Stimulated activated naive CD8-positive, alpha-beta T cell treated with anti-CD3 and anti-CD28 coated beads, Interleukin-15, amount 100 ng/mL, for 72 hours (primary cell): ENCODE results near the gene CIDEB.
A peak's percentile ranks its signal among the peaks of the same experiment; 100 is the strongest.

Source experiments
- ATAC-seq: fragments of 150-1000 bp; cut with Tn5 transposase; 2 replicates; pipeline ENCODE4 v1.10.0; 2021; ENCODE audit warnings: mild to moderate bottlenecking, moderate library complexity
- DNase-seq, 2 donors: peaks; one replicate each; pipeline ENCODE4 v3.0.0; 2021 to 2022
- H3K27ac Mint-ChIP-seq, 2 donors: one replicate each; pipeline ENCODE4 v1.8.0; 2022; ENCODE audit warnings: mild to moderate bottlenecking in 2 of 2, mixed read lengths in 2 of 2, moderate library complexity in 2 of 2
- H3K27me3 Mint-ChIP-seq: one replicate; pipeline ENCODE4 v1.8.0; 2022; ENCODE audit warnings: mixed read lengths
- H3K4me1 Mint-ChIP-seq: one replicate; pipeline ENCODE4 v1.8.0; 2022; ENCODE audit warnings: mild to moderate bottlenecking, mixed read lengths
- H3K4me3 Mint-ChIP-seq, 2 donors: one replicate each; pipeline ENCODE4 v1.8.0; 2022; ENCODE audit warnings: mild to moderate bottlenecking in 2 of 2, mixed read lengths in 2 of 2, moderate library complexity in 1 of 2
- H3K9me3 Mint-ChIP-seq, 2 donors: one replicate each; pipeline ENCODE4 v1.8.0; 2022; ENCODE audit warnings: mixed read lengths in 2 of 2

CIDEB gene

DNA sequence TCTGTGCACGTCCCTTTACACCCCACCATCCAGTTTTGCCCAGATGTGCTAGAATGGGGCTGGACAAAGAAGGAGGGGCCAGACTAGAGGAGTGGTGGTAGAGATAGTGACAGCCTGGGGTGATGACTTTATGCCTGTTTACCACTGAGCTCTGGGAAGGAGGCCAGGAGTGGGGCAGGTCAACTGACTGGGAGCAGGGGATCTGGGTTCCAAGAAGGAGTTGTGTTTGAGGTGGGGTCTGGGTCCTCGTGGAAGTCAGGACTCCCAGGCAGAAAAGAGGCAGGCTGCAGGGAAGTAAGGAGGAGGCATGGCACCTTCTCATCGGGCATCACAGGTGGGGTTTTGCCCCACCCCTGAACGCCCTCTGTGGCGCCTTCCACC, 2.5 kb upstream of the CIDEB start:
- DNase-seq (no peak), ATAC-seq (no peak)
- no peaks in the 10 kb centered on the region for H3K27me3 Mint-ChIP-seq
- peak overlapping the region; percentile 69 to 84 for H3K4me3 Mint-ChIP-seq
- no peaks in the 10 kb centered on the region for H3K9me3 Mint-ChIP-seq
- peaks cover 72% of the 10 kb centered on the region for H3K4me1 Mint-ChIP-seq
- peak overlapping the region in 1 of 2 donors; percentile 68 for H3K27ac Mint-ChIP-seq

DNA sequence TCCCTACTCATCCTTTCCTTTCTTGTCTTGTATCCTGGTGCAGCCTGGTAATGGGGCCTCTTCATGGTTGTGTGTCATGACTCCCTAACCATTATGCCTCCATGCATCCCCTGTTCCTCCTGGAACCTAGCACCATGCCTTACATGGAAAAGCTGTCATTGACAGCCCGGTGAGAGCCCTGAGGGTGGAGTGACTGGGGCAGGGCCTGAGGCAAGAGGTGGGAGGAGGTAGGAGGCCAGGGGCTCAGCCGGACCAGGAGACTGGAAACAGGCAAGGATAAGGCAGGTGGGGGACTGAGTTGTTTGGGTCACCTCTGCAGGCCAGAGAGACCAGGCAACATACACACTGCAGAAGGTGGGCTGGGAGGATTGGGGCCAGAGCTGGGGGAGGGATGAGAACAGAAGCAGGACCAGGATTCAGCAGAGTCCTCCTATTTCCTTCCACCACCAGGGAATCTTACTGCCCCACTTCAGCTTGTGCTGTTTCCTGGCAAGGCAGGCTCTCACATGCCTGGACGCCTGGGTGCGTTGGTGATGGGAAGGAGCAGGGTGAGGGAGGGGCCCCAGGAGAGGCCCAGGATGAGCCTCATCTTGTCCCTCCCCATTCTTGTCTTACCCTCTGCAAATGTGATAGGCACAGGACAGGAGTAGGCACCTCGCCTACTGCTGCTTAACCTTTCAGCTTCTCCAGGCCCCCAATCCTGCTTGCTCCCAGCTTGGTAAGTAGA, 1.9 kb upstream of the CIDEB start, which contains the start of gene LTB4R2:
Gene LTB4R2, plus strand, starts transcription at position 603 of the 727 bp plus-strand sequence. CDS start 525 bp downstream, outside the sequence.
- Mint-ChIP-seq H3K9me3 (no peaks in the 10 kb centered on the region), H3K4me3 (peak within 1 kb of the TSS; percentile 69 to 84), H3K4me1 (peaks cover 67% of the 10 kb centered on the region), H3K27ac (peak within 1 kb of the TSS; percentile 3 to 73), H3K27me3 (no peaks in the 10 kb centered on the region)
- DNase-seq = no peak
- ATAC-seq = no peak

DNA sequence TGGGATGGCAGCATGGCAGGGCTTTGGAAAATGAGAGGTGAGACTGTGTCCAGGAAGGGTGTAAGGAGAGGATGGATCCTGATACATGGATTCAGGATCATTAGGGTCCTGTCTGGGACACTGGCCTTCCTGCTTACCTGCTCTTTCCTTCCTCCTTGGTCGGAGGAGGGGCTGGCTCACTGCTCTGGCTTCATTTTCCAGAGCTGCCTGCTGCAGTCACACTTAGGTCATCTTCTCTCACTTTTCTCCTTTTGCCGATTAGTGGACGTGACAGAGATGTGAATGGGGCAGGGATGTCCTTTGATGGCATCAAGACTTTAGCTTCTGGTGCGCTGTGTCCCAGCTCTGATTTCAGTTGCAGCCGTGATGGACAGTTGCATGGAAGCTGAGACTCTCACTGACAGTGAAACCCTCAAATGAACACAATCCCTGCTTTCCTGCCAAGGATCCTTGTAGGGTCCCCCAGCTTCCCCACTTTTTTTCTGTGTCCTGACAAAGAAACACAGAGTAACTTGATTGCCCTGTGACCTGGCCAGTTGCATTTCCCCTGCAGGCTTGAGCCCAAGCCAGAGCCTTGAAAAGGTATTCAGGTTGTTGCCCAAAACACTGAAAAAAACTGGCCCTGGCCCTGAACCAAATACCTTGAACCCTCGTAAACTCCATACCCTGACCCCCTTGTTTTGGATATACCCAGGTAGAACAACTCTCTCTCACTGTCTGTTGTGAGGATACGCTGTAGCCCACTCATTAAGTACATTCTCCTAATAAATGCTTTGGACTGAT, 756 bp upstream of the CIDEB start:
- Mint-ChIP-seq H3K4me1 (peaks cover 55% of the 10 kb centered on the region), H3K4me3 (no peak overlapping the region), H3K27me3 (no peaks in the 10 kb centered on the region), H3K27ac (no peak overlapping the region), H3K9me3 (no peaks in the 10 kb centered on the region)
- DNase-seq = no peak
- ATAC-seq = no peak

DNA sequence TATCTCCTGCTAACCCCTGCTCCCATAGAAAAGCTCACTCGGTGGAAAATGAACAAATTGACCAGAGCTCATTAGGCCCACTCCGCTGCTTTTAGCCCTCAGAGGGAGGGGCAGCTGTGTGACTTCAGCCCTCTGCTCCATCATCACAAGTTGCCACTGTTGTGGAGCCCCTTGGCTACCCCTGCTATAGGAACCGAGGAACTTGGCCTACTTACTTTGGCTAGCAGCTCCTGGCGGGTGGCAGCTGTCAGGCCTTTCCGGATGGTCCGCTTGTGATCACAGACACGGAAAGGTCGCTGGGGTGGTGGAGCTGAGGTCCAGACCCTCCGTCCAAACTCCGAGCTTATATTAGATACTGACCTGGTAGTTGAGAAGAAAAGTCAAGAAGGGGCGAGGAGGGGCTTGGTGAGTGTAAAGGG, 612 bp downstream of the CIDEB start:
- Mint-ChIP-seq H3K4me3 (no peak overlapping the region), H3K9me3 (no peaks in the 10 kb centered on the region), H3K4me1 (peaks cover 47% of the 10 kb centered on the region), H3K27ac (peak overlapping the region in 1 of 2 donors; percentile 16), H3K27me3 (no peaks in the 10 kb centered on the region)
- DNase-seq (no peak), ATAC-seq (no peak)

DNA sequence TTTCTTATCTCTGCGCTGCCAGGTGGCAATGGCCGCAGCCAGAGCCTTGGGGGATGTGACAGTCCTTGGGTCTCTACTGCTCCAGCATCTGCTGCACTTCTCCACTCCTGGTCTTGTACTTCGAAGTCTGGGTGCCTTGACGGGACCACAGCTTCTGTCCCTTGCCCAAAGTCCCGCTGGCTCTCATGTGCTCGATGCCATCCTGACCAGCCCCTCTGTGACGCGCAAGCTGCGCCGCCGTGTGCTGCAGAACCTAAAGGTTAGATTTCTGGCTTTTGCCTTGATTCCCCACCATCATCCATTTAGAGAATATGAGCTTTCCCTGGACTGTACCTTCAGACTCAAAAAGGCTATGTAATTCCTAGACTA, 3.8 kb downstream of the CIDEB start:
- H3K27ac Mint-ChIP-seq = no peak overlapping the region
- no peak for ATAC-seq
- H3K27me3 Mint-ChIP-seq = no peaks in the 10 kb centered on the region
- H3K4me3 Mint-ChIP-seq = no peak overlapping the region
- no peak for DNase-seq
- H3K4me1 Mint-ChIP-seq = peaks cover 44% of the 10 kb centered on the region
- H3K9me3 Mint-ChIP-seq = no peaks in the 10 kb centered on the region

DNA sequence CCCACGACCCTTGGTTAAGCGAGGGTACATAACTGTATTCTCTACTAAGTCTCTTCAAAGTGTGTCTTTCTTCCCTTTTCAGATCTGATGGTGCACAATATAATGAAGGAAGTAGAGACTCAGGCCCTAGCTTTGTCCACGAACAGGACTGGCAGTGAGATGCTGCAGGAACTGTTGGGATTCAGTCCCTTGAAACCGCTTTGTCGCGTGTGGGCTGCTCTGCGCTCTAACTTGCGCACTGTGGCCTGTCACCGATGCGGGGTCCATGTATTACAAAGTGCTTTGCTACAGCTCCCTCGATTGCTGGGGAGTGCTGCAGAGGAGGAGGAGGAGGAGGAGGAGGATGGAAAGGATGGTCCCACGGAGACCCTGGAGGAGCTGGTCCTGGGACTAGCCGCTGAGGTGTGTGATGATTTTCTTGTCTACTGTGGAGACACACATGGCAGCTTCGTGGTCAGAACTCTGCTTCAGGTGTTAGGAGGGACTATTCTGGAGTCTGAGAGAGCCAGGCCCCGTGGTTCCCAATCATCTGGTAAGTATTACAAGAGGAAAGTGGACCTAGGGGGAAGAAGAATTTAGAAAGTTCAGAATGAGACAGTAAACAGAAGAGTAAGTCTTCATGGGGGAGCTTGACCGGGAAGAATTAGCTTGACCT, 7.3 kb downstream of the CIDEB start:
- no peak for ATAC-seq
- Mint-ChIP-seq H3K4me3 (peak overlapping the region; percentile 88 to 89), H3K27ac (peak overlapping the region in 1 of 2 donors; percentile 92), H3K4me1 (peaks cover 62% of the 10 kb centered on the region), H3K27me3 (no peaks in the 10 kb centered on the region), H3K9me3 (no peaks in the 10 kb centered on the region)
- DNase-seq = no peak

DNA sequence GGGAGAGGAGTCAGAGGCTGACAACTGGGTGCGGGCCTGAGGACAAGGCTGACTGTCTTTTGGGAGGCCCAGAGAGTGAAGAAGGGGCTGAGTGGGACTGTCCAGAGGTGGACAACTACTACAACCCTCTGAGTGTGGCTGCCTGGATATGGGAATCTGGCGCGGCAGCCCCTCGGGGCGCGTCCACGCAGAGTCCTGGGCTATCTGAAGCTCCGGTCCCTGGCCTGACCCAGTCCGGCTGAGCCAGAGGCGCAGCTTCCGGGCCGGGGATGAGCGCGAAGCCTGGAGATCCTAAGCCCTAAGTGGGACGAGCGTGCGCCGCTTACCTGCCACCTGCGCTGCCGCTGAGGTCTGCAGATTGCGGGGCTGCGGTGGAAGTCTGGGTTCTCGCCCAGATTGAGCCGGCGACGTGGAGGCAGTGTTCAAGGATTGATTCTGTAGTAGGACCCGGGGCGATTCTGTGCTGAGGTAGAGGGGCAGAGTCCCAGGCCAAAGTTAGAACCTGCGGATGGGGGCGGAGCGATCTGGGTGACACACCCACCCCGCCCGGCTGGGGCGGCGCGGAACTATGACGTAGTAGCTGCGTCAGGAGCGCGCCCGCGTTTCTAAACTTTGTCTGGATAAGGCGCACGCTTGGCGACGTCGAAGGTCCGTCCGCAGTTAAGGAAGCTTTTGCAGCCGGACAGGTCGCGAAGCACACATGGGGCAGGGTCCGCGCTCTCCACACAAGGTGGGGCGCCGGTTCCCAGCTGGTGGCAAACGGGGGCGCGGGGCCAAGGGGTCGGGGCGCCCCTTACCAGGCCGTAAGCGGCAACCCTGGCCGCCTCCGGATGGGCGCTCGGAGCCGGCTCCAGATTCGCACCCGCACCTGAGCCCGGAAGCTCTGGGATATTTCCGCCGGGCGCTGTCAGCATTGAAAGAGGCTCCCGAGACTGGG, 8.3 kb downstream of the CIDEB start, which contains the start of the genes DHRS1 and NOP9:
Gene DHRS1, minus strand, starts transcription at position 526 of the 937 bp plus-strand sequence. CDS start 674 bp downstream, outside the sequence.
Gene NOP9, plus strand, starts transcription at position 596 of the 937 bp plus-strand sequence. Its CDS starts 105 bp downstream, at position 701.
- DNase-seq (peak; percentile 90 to 91), ATAC-seq (peak; percentile 82)
- Mint-ChIP-seq H3K4me3 (peak within 1 kb of the TSS; percentile 88 to 89), H3K27me3 (no peaks in the 10 kb centered on the region), H3K27ac (peak within 1 kb of the TSS; percentile 92), H3K9me3 (no peaks in the 10 kb centered on the region), H3K4me1 (peaks cover 62% of the 10 kb centered on the region)

DNA sequence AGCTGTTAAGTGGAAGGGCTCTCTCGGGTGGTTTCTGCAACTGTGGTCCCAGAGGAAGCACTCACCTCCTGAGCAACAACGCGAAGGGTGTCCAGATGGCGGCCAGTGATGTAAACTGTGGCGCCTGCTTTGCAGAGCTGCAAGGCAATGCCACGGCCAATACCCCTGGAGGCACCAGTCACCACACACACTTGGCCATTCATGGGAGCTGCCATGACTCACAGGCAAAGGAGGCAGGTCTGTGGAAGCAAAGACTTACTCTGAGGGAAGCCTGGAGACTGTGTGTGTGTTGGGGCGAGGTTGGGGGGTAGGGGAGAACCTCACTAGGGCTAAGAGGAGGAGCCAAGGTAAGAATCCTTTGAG, 8.9 kb downstream of the CIDEB start:
- peak overlapping the region; percentile 92 for H3K27ac Mint-ChIP-seq
- DNase-seq (no peak), ATAC-seq (peak; percentile 3)
- H3K27me3 Mint-ChIP-seq = no peaks in the 10 kb centered on the region
- no peaks in the 10 kb centered on the region for H3K9me3 Mint-ChIP-seq
- peaks cover 62% of the 10 kb centered on the region for H3K4me1 Mint-ChIP-seq
- peak overlapping the region; percentile 88 to 89 for H3K4me3 Mint-ChIP-seq

DNA sequence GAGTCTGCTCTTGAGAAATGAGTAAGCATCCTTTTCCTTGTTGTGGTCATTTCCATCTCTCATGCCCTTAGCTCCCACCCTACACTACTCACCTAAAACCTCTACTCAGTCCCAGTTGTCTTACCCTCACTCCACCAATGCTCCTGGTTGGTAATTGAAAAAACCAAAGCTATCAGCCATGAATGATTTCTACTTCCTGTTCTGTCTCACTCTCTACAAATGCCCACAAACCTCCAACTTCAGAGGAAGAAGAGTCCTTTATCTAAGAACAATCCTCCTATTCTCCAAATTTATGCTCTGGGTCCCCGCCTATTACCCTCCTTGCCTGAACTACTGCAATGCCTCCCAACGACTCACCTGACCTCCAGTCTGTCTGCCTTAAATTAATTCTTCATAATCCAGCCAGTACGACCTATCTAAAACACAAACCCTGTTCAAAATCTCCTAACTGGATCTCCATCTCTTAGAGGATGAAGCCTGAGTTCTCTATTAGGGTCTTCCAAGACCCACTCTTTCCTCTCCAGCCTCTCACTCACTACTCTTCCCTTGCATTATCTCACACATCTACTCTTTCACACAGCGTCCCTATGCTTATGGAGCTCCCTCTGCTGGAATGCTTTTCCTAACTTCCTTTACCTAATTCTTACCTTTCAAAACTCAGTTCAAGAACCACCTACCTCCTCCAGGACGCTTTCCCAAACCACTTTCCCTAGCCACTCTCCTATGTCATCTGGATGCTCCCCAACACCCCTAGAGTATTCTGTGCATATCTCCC, 10.4 kb downstream of the CIDEB start:
- DNase-seq (no peak), ATAC-seq (peak; percentile 44)
- no peaks in the 10 kb centered on the region for H3K27me3 Mint-ChIP-seq
- peak overlapping the region; percentile 1 to 35 for H3K27ac Mint-ChIP-seq
- H3K4me3 Mint-ChIP-seq = peak overlapping the region; percentile 2 to 13
- no peaks in the 10 kb centered on the region for H3K9me3 Mint-ChIP-seq
- H3K4me1 Mint-ChIP-seq = peaks cover 59% of the 10 kb centered on the region

DNA sequence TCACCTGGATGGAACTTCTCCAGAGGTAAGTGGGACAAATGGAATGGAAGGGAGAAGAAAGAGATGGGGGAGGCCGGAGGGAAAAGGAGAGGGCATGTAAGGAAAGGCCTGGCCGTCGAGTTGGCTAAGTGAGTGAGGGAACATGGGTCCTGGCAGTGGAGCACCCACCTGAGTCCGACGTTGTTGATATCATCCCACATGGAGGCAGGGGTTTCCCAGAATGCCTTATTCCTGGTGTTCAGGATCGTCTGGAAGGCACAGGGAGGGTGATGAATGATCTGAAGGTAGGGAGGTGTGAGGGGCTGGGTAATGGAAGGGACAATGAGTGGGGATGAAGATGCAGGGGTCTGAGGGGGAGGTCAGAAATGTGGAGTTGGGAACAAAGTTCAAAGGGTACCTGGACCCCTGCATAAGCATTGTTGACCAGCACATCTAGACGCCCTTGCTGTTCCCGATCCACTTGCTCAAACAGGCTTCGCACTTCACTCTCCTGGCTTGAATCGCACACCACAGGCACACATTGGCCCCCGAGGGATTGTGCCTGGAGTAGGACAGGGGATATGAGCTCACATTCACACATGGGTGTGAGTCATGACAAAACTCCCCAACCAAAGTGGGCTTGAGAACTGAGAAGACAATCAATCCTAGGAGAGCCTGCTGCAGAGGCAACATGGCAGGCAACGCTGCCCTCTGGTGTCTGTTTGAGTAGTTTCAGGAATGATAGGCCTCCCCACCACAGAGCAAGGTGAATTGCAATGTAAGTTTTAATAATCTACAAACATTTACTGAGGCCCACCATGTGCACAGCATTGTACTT, 11.2 kb downstream of the CIDEB start:
- peak overlapping the region; percentile 81 to 97 for H3K27ac Mint-ChIP-seq
- ATAC-seq = peak; percentile 91
- H3K4me3 Mint-ChIP-seq = peak overlapping the region; percentile 32 to 41
- peak; percentile 73 to 86 for DNase-seq
- H3K27me3 Mint-ChIP-seq = no peaks in the 10 kb centered on the region
- peaks cover 59% of the 10 kb centered on the region for H3K4me1 Mint-ChIP-seq
- no peaks in the 10 kb centered on the region for H3K9me3 Mint-ChIP-seq

DNA sequence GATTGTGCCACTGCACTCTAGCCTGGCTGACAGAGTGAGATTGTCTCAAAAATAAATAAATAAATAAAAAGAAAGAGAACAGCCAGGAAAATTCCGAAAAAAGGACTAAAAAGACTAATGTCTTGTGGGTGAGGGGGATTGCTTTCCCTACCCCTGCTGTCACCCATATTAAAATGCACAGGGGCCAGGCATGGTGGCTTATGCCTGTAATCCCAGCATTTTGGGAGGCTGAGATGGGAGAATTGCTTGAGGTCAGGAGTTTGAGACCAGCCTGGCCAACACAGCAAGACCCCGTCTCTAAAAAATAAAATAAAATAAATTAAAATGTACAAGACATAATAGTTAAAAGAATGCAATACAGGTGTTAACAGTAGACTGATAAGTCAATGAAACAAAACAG, 14.3 kb downstream of the CIDEB start:
- no peaks in the 10 kb centered on the region for H3K9me3 Mint-ChIP-seq
- ATAC-seq (no peak), DNase-seq (no peak)
- peaks cover 64% of the 10 kb centered on the region for H3K4me1 Mint-ChIP-seq
- H3K27me3 Mint-ChIP-seq = no peaks in the 10 kb centered on the region
- H3K27ac Mint-ChIP-seq = no peak overlapping the region
- H3K4me3 Mint-ChIP-seq = no peak overlapping the region

DNA sequence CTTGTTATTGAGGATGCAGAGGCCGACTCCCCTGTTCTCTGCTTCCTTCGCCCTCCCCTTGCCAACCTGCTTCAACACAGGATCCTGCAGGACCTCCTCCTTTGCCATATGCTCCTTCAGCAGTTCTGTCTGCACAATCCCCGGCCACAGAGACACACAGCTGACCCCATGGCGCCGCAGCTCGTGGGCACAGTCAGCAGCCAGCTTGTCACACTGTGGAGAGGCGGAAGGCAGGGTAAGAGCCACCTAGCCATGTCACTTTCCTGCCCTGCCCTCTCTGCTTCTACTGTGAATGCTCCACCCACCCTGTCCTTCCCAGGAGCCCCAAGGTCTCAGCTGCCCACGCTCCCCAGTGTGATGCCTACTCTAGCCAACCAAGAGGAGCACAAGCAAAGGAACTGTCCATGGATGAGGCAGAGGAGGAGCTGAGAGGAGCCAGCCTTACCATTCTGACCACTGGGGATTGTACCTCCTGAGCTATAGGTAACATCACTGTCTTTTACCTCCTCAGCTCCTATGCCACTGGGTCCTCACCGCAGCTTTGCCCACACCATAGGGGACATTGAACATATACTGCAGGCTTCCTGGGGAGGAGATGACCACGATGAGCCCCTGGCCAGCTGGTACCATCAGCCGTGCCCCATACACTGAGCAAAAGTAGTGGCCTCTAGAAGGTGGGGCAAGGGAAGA, 15.5 kb downstream of the CIDEB start:
- H3K4me1 Mint-ChIP-seq = peaks cover 64% of the 10 kb centered on the region
- no peak overlapping the region for H3K4me3 Mint-ChIP-seq
- H3K27me3 Mint-ChIP-seq = no peaks in the 10 kb centered on the region
- ATAC-seq = no peak
- no peak overlapping the region for H3K27ac Mint-ChIP-seq
- H3K9me3 Mint-ChIP-seq = no peaks in the 10 kb centered on the region
- DNase-seq = no peak

DNA sequence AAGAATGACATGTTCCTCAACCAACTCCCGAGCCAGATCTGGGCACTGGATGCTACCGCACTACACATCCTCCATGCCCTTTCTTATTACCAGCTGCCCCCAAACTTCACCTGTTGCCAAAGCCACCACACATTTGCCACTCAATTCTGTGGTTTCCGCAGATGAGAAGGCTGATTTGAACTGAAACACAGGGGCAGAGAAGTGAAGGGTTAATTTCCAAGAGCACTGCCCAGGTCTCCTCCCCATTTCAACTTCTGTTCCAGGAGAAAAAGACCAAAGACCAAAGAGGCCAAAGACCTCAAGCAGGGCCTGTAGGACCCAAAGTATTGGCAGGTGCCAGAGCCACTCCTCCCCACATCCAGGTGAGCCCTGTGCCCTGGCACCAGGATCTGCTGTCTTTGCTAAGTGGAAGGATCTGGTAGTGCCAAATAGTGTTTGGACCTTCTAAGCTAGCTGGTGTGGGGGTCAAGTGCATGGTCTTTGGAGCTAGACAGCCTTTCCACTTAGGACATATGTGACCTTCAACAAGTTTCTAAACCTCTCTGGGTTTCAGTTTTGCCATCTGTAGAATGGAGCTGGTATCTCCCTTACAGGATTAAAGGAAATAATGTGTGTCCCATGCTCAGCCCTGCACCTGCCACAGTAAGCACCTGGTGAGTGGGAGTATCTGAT, 16.2 kb downstream of the CIDEB start:
- Mint-ChIP-seq H3K4me1 (peaks cover 62% of the 10 kb centered on the region), H3K27me3 (no peaks in the 10 kb centered on the region), H3K27ac (no peak overlapping the region), H3K4me3 (no peak overlapping the region), H3K9me3 (no peaks in the 10 kb centered on the region)
- no peak for DNase-seq
- ATAC-seq = no peak
